Daoy (cell line): ENCODE data around the gene LDLRAD4. TPM values are rescaled to one million over a fixed set of nuclear protein-coding genes. Genes with fewer than 3 reads are reported as not detected.

ENCODE experiments used
- DNase-seq: peaks from one replicate; pipeline ENCODE4 v3.0.0-alpha.2; 2015; ENCODE audit warnings: low read depth
- total RNA-seq: library from RNA; depleted of rRNA; stranded (reverse); fragments of >200 nt; shearing (Covaris generic); gene quantifications from 2 replicates; pipeline ENCODE4 v1.2.3, GENCODE V29; 2014

LDLRAD4 gene
- total RNA-seq, 1 experiment from 2014 or later, result 8.2 TPM

DNA sequence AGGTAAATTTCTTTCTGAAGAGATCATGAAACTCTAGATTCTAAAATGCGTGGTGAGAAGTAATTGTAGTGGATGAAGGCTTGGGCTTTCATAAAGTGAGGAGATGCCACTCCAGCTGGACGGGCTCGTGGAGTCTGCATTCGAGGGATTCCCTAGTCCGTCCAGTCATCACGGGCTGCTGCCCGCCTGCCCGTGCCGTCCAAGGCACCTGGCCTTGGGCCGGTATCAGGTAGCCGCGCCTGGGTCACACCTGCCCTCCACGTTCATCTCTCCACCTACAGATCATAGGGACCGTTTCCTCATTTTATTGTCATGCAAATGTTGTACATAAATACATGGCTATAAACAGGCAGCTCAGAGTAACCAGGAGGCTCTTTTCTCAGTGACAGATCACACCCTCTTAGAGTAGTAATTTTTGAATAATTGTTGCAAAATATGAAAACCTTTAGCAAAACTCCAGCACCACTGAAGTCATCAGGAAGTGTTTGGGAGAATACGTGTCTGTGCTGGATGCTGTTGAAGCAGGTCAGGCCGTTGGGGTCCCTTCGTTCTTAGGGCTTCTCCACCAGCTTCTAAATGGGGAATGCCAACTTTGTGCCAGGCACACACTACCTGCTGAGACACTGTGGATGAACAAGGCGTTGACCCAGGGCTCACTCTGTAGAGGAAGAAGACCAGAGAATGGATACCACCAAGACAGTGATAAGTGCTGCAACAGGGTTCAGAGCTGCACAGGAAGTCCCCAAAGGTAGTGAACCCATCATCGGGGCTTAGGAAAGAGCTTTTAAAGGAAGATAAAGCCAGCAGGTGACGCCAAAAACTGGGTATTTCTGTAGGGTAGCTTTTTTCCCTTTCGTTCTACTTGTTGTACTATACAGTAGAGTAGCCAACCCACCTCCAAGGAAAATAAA is 395.3 kb downstream of the LDLRAD4 start:
- no peak for DNase-seq

DNA sequence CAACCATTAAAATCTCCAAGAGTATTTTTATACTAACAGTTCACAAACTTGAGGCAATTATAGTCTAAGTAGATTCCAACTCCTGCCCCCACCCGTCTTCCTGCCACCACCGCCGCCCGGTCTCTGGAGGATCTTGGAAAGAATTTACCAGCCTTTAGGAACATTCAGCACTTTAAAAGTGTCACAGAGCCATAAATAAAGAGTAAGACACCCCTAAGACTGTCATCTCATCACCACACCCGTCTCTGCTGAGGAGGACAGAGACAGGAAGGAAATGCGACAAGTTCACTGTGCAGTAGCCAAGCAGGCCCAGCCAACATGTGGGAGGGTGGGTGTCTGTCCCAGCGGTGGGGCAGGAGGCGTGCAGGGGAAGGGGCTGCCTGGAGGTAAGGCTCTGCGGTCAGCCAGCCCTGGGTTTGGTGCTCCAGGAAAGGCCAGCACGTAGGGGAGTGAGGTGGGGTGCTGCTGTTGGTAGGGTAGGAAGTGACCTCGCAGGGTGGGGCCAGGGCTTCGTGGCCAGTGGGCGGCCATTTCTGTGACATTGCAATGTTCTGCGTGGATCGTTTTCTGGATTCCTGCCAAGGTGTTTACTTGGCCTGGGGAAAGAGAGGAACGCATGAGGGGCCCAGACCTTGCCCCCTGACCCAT is 396.2 kb downstream of the LDLRAD4 start:
- no peak for DNase-seq

DNA sequence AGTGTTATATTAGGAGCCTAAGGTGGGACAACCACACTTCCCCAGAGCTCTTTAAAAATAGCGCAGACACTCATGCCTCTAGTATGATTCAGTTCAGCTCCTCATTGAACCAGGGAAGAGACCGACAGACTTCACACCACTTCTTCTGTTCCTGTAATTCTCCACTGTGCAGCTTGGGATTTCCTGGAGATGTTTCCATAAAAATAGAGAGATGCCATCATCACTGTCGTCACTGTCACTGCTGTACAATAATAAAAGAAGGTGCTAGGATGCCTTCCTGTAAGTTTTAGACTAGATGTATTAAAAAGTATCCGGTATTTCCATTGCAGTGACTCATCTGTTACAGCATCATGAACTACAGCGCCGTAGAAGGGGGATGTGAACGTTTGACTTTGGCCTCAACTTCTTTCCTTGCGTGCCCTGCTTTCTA is 396.9 kb downstream of the LDLRAD4 start:
- no peak for DNase-seq

DNA sequence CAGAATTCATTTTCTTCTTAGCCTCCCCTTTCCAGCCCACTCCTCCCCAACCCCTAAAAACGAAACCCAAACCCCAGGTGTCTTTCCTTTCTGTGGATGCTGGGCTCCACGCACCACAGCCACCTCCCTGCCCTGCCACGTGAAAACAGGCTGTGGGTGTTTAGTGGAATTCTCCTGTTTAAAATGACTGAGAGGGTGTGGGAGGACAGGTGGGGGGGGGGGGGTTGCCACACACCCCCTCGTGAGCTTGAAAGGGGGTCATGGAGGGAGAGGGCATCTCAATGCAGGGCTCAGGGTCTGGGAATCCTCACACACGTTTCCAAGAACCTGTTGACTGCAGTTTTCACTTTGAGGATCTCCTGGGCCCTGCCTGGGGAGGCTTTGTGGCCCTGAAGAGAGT is 397.5 kb downstream of the LDLRAD4 start:
- no peak for DNase-seq

DNA sequence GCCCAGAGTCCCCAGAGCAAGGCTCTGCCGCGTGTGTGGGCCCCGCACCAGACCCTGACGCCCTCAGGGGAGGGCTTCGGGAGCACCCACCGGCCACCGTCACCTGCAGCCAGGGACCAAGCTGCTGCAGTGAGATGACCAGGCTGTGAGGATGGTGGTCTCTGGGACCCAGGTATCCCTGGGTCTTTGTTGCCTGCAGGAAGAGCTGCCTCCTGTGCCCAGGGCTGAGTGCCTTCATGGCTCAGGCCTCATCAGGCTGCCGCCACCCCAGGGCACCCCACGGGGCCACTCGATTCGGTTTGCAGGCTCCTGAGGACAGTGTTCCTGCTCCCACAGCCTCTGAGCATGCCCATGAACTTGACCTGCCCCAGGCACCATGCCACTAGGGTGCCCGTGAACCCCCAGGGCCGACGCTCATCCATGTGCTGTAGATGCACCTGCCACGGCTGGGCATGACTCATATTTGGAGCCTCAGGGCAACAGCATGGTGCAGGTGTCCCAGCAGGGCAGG is 398.0 kb downstream of the LDLRAD4 start:
- DNase-seq, result no peak

DNA sequence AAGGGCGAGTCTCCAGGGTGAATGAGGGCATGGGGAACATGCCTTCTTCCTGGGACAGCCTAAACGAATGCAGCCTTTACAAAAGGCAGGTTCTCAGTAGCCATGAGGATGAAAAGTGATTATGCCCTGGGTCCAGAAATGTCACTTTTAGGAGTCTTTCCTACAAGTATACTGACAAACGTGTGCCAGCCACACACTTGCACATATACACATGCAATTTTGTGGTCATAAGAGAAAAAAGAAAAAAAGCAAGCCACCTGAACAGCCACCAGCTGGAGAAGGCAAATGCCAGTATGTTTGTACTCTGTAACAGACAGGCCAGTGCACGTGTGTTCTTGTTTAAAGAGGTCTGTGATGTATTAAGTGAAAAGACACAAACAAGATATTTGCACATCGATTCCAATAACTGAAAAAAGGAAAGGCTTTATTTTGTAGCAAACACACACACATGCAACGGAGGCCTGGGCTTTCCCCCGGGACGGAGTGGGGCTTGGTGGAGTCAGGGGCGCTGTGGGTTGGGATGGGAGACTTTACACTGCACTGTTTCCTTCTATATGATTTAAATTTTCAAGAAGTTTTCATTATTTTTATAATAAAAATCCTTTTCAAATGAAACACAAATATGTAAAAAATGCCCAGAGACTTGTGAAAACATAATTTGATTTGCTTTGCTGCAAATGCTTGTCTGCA is 399.4 kb downstream of the LDLRAD4 start:
- no peak for DNase-seq

DNA sequence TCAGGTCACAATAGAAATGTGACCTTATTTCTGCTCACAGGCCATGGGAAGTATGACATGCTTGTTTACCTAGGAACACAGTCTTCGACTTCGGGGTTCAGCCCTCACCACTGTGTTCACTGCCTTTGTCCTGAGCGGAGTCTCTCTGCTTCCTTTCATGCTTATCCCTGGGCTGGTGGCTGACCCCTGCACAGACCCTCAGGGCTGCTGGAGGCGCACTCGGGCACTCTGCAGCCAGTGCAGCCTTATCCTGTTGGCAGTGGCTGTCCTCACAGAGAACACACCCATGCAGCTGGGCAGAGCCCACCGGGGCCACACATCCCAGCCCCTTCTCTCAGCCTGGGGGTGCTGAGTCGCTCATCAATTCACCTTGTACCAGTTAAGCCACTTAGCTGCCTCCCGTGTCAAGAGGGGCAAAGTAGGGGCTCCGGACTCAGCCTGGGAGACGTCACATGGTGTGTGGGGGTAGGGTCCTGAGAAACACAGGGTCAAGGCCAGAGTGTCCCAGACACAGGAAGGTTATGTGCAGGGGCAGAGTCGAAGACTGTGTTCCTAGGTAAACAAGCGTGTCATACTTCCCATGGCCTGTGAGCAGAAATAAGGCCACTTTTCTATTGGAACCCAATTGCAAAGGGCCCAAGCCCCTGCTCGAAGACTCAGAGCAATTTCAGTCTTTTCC is 400.3 kb downstream of the LDLRAD4 start:
- no peak for DNase-seq

DNA sequence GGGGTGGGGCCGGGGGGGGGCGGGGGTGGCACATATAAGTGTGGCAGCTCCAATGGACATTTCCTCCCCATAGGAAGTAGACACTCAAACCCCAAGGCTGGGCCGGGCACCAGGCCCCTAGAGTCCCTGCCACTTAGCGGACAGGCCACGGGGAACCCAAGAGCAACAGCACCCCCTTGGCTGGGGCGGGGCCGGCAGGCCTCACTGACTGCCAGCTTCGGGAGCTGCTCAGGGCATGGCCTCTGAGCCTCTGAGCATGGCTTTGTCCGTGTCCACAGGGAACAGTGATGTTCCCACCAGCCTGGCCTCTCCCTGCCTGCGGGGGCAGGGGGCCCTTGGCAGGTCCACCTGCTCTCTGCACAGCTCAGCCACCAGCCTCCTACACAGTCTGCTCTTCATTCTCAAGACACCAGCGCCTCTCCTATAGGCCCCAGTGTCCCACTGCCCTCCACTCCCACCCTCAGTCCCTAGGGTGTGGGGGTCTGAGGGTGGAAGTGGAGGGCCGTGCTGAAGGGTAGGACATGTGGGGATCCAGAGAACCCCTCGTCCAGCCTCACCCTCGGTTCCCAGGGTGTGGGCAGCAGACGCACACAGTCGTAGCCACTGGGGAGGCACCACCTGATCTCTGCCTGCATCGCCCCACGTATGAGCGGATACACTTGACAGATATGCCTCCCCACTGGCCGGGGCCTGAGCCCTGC is 401.1 kb downstream of the LDLRAD4 start:
- no peak for DNase-seq

DNA sequence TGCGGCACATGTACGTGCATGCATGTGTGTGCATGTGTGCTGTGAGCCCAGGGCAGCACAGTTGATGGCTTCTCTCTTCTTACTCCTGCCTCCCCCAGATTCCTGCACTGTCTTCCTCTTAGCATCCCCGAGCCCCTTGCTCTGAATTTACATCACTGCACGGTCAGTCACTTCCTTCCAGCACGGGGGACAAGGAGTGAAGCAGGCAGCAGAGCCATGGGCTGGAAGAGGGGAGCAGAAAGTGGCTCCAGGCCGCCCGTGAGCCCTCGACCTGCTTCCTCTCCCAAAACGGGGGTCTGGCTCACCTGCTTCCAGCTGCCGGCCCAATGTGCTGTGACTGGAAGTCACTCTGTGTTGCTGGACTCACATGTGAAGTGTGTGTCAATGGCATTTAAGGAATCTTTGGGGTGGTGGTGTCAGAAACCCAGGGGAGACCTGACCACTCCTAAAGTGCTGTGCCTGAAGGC is 401.7 kb downstream of the LDLRAD4 start:
- no peak for DNase-seq

DNA sequence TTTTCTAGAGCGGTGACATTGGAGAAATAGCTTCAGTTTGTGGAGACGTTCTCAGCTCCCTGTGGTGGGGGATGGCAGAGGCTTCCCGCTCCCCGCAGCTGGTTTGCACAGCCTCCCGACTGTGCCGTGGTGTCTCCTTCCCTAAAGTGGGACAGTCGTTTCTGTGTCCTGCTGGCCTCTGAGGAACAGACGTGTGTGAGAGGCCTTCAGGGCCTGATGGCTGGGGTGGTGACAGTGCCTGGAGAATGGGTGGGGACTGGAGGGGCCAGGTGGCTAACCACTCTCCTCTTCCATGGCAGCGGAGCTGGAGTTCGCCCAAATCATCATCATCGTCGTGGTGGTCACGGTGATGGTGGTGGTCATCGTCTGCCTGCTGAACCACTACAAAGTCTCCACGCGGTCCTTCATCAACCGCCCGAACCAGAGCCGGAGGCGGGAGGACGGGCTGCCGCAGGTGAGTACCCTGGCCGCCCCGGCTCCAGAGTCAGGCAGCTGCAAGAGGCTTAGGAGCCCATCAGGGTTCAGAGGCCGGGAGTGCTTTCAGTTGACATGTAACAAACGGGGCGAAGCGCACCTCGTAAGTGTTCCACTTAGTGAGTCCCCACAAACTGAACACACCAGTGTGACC is 402.4 kb downstream of the LDLRAD4 start:
- DNase-seq, result no peak

DNA sequence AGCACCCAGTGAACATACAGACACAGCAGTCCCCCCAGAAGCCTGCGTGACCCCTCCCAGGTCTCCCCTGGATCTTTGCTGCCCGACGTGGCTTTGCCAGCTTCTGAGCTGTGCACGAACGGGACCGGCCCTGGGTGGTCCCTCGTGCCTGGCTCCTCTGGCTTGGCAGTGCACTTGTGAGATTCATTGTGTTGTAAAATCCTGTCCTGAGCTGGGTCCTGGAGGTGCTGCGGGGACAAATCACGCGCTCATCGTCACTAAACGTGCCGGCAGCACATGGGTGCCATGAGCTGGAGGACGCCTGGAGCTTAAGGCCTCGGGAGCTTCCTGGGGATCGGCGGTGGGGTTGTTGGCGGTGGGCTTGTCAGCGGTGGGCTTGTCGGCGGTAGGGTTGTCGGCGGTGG is 402.9 kb downstream of the LDLRAD4 start:
- DNase-seq, result no peak

DNA sequence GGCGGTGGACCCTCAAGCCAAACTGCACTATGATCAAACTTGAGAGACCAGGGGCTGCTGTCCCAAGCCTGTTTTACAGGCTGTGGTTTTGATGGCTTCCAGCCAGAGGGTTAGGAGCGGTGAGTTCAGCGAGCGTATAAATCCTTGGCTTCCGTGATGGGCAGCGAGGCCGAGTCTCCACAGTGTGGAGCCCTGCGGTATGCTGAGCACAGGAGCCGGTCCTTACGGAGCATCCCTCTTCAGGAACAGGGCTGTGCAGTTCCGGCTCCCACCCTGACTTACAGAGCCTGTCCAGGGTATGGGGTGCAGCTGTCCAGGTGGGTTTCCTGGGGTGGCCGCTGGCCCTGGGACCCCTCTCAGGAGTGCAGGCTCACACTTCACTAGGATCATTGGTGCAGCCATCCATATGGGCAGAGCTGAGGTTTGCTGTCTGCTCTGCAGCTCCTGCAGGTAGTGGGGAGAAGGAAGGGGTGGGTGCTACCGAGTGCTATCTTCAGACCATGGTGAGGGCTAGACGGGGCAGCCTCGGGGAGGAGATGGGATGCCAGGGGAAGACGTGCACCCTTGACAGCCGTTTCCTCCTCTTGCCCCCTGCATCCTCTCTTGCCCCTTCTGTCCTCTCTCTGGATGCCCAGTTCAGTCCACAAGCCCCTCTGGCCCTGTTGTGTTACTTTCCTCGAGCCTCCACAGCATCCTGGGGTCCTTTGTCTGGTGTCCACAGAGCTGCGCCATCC is 403.5 kb downstream of the LDLRAD4 start:
- no peak for DNase-seq

DNA sequence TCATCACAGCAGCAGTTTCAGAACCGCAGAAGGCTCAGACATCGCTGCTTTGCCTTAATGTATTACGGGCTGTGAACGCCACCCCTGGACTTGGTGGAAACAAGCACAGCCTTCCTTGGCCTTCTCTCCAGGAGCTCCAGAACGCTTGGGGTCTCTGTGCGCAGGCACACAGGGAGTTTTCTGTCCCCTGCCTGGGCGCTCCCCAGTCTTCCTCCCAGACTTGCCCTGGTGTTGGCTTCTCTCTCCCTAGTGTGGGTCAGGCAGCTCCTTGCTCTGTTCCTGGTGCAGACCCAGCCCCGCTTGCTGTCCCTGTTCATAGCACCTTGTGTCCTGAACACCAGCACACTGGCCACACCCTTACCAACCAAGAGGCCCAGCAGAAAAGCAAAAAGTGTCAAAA is 404.2 kb downstream of the LDLRAD4 start:
- no peak for DNase-seq

DNA sequence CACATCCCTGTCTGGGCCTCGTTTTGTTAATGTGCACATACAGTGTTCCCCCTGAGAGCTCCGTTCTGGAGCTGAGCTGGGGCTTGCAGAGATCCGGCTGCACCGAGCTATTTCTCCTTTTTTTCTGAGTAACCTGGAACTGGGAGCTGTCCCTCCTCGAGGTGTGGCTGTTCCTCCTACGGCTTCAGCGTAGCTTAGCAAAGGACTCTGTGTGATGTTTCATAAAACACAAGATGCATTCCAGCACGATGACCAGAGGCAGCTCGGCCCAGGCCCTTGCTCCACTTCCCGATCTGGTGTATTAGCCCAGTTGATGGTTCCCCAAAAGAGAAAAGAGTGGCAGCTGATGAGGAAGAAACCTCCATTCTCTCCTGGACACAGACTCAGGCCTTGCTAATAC is 404.8 kb downstream of the LDLRAD4 start:
- no peak for DNase-seq

DNA sequence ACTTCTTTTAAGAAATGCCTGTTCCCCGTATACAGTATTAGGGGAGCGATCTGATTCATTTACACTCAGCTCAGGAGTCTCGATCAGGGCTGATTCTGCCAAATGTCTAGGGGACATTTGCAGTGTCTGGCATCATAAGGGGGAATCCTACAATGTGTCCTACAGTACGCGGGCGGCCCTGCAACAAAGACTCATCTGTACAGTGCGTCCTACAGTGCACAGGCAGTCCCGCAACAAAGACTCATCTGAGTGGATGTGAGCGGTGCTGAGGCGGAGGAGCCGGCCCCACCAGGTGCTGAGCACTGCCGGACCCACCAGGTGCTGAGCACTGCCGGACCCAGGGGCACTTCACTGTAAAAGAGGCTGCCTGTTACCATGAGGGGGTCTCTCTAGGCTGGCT is 405.3 kb downstream of the LDLRAD4 start:
- no peak for DNase-seq

DNA sequence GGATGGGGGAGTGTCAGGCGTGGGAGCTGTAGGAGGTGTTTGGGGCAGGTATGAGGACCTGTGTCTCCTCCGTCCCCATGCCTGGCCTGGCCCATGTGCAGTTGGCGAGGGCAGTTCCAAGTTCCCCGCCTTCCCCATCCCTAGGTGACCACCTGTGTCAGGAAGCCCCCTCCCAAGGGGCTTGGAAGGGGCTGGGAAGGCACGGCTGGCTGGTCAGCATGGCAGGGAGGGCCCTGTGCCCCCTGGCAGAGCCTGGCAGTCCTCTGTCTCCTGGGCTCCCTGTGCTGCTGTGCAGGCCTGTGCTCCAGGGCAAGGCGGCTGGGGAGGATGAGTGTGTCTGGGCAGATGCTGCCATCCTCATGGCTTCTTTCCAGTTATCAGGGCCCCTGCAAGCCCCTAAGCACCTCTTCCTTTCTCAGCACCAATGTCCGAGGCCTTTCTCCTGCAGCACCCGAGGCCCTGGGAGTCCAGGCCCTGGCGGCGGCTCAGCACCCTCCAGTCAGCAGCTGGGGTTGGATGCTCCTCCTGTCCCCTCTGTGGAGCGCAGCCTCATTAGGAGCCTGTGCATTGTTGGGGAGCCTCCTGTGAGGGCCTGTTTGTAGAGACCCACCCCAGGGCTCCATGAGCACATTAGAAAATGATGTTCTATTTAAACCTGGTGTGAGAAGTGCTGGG is 406.1 kb downstream of the LDLRAD4 start:
- no peak for DNase-seq

DNA sequence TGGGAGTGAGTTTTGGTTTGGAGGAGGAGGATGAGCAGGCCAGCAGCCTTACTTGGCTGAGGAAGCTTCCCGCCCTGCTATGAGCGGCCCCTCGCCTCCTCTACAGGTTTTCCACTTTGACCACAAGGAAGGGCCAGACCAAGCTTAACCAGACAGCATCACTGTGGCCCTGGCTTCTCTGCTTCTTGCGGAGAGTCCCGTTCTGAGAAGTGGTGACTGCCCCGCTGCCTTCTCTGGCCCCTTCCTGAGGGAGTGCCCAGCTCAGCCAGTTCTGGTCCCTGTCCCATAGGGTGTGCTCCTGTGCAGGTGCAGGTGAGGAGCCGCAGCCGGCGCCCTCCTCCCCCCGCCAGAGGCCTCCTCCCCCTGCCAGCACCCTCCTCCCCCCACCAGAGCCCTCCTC is 406.8 kb downstream of the LDLRAD4 start:
- DNase-seq, result no peak

DNA sequence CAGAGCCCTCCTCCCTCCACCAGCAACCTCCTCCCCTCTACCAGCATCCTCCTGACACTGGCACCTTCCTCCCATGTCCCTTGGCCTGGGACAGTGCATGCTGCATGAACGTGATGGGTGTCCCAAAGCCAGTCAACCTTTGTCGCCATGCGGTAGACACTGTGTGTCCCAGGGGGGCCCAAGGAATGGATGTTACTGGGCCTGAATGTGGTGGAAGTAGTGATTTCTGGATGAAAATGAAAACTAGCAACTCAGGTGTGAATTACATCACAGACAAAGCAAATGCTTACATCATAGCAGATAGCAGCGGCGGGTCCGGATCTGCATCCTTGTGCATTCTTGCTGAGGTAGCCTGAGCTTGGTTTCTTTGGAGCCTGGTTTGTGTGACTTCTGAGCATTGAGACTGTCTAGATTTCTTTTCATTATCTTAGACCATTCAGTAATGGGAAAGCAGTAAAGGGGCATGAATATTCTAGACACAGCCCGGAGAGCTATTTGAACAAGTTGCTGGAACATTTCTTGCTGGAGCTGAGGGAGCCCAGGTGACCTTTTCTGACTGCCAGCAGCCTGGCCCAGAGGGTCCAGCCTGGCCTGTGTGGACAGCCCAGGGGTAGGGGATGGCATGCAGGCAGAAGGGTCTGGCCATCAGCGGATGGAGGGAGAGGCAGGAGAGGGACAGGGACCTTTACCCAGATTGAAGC is 407.4 kb downstream of the LDLRAD4 start:
- no peak for DNase-seq

DNA sequence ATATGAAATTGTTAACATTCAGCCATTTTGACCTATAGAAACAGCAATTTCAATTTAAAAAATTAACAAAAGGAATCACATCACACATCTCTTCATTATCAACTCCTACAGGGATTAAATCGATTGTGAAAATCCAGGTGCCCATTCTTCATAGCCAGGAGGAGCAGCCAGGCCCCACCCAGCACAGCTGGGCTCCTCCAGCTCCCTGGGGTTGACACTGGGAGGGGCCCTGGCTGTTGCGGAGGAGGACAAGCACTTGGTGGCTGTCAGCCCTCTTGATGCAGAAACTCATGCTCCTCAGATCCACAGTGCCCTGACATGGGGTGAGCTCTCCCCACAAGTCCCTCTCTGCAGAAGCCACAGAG is 408.0 kb downstream of the LDLRAD4 start:
- no peak for DNase-seq
